GM18499 (cell line): ENCODE results near the gene MAN2B1.
"Not testable (repeated sequence)": the region's sequence is repeated elsewhere in the genome, so short reads cannot be mapped to it uniquely, and the experiment has no call there.

Experiments used
- ATAC-seq: cut with Tn5 transposase; IDR thresholded peaks from one replicate; pipeline ENCODE4 v1.9.1; 2021; ENCODE audit warnings: moderate number of reproducible peaks; ENCODE audit not compliant: insufficient read depth, unreplicated experiment

Gene MAN2B1

GRCh38 chr19:12689581-12690216 lies 23.2 kb upstream of the MAN2B1 start:
- no peak for ATAC-seq

GRCh38 chr19:12689012-12689411 lies 22.5 kb upstream of the MAN2B1 start:
- ATAC-seq = no peak

DNA sequence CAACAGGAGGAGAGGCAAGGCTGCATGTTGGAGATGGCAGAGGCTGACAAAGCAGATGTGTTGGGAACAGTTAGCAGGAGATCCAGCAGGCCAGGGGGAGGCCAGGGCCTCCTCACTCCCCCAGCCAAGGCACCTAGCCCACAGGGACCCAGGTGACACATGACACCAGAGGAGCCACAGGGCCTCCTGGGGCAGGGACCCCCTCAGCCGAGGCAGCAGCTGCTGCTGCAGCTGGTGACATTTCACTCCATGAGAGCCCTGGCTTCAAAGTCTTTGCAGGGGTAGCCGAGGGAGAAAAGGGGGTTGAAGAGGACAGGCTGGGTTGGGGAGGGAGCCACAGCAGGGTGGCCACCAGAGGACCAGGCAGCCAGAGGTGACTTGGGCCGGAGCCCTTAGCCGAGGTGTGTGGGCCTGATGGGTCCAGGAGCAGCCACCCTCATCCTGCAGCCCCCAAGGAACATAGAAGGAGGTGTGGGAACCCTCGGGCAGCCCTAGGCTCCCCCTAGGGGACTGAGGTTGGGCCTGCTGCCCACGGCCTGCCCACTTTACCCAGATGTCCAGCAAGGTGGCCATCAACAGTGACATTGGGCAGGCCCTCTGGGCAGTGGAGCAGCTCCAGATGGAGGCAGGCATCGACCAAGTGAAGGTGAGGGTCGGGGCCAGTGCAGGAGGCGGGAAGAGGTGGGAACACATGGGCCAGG lies 21.1 kb upstream of the MAN2B1 start, which contains the start of gene GNG14:
Gene GNG14, plus strand, starts transcription at position 503 of the 701 bp plus-strand sequence. Its CDS starts 51 bp downstream, at position 554.
- ATAC-seq = no peak

DNA sequence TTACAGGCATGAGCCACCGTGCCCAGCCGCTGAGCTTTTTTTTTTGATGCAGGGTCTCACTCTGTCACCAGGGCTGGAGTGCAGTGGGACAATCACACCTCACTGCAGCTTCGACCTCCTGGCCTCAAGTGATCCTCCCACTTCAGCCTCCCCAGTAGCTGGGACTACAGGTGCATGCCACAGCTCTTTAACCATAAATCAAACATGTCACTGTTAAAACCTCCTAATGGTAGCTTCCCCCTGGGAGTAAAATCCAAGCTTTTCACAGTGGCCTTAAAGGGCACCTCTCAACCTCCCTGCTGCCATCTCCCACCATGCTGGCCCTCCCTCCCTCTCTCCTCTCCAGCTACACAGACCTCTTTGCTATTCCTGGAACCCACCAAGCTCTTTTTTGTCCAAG lies 19.3 kb upstream of the MAN2B1 start:
- ATAC-seq = no peak

DNA sequence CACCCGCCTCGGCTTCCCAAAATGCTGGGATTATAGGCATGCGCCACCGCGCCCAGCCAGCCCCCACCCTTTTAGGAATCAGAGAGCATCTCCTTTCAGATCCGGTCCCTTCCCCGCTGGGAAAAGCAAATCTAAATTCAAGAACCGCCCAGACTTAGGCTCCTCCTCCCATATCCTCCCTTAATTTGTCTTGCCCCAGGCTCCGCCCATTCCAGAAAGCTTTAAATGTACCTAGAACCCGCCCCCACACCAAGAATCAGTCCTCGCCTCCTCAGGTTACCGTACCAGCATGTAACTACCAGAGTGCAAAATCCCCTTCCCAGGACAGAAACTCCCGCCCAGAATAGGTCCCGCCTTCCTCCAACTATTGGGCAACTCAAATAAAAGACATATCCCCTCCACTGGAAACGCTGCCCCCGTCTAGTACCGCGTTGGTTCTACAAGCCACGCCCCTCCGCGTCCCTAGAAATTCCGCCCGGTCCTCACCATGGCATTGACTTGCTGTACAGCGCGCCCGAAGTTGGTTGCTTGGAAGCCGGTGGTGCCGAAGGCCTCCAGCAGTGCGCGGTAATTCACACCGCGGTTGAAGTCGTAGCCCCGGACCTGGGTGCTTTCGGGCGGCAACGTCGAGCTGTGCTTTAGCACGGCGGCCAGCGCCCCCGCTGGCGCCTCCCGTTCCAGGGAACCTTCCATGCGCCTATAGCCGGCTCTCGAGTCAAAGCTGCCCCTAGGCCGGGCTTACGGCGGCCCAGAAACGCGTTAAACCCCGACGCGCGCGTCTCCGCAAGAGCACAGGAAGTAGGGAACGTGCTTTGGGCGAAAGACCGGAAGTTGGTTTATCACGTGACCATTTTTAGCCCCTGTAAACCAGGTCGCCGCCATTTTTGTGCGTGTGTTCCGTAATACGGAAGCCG lies 14.8 kb upstream of the MAN2B1 start, which contains the start of gene DHPS:
Gene DHPS, minus strand, starts transcription at position 807 of the 914 bp plus-strand sequence. Its CDS starts 114 bp downstream, at position 693.
- peak; percentile 46 for ATAC-seq

GRCh38 chr19:12680034-12680433 lies 13.5 kb upstream of the MAN2B1 start:
- no peak for ATAC-seq

GRCh38 chr19:12678039-12678438 lies 11.5 kb upstream of the MAN2B1 start:
- not testable (repeated sequence) for ATAC-seq

- no peak for ATAC-seq
These were observed 10.4 kb upstream of the MAN2B1 start for GRCh38 chr19:12676928-12677327.

DNA sequence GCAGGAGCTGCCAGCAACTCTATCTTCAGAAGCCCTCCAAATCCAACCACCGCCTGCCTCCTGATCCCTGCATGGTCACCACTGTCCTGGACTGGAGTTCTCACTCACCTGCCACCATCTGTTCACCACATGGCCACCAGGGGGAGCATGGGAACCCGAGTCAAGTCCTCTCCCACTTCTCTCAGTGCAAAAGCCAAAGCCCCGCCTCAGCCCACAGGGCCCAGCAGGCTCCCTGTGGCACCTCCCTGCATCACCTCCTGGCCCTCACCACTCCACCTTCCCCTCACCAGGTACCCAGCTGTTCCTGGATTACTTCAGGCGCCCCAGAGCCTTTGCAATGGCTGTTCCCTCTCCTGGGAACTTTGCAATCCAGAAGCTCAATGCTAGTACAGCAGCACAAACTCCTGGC lies 9.8 kb upstream of the MAN2B1 start:
- no peak for ATAC-seq

DNA sequence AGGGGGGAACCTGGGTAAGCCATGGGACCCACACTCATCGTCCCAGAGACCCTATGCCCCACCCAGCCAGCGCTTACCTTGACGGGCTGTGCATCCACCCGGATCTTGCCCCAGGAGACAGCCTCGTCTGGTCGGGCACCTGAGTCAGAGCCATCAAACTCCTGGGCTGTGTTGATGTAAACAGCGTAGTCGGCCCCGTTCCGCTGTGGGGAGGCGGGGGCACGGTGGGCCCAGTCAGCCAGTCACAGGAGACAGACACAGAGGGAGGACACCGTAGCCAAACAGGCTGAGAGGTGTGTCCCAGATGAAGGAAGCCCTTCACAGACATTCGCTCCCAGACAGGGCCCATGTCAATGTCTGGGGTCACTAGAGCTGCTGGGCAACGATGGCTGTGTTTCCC lies 9.4 kb upstream of the MAN2B1 start:
- no peak for ATAC-seq

DNA sequence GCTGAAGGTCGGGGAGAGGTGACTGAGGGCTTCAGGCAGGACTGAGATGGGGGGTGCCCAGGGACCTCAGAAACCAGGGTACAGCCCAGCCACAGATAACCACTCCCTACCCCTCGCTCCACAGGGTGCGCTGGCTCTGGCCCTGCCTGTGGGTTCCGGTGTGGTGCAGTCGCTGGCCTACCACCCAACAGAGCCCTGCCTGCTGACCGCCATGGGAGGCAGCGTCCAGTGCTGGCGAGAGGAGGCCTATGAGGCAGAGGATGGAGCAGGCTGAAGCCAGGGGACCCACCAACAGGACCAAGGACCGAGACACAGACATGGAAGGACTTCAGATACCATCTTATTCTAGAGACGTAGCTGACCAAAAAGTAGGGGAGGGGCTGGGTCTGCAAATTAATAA lies 8.9 kb upstream of the MAN2B1 start:
- ATAC-seq = no peak

DNA sequence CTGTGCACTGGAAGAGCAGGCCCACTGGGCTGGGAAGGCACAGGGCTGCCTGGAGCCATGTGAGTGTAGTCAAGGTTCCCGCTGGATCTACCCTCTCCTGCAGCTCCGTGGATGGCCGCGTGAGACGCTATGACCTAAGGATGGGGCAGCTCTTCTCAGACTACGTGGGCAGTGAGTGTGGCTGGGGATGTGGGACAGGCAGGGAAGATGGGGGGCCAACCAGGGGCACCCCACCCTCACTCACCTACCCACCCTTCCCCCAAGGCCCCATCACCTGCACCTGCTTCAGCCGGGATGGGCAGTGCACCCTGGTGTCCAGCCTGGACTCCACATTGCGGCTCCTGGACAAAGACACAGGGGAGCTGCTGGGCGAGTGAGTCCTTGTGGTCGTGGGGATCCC lies 6.2 kb upstream of the MAN2B1 start:
- ATAC-seq = no peak

GRCh38 chr19:12670159-12670928 lies 3.8 kb upstream of the MAN2B1 start:
- ATAC-seq = no peak

GRCh38 chr19:12669270-12670158 lies 3.0 kb upstream of the MAN2B1 start:
- no peak for ATAC-seq

GRCh38 chr19:12668932-12669269 lies 2.4 kb upstream of the MAN2B1 start:
- ATAC-seq = no peak

DNA sequence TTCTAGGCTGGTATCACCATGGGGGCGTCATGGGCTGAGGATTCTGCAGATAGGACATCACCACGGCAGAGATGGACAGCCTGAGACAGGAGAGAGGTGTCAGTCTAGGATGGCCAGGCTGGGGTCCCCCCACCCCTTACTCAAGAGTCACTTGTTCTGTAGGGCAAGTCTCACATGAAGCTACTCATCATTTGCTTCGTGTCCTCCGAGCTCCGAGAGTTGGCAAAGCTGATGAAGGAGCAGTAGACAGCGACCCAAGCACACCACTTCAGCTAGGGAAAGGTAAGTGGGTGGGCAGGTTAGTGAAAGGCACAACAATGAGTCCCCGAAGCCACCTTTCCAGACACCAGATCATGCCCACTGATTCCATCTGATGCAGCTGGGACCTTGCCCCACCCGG lies 1.8 kb upstream of the MAN2B1 start:
- no peak for ATAC-seq

DNA sequence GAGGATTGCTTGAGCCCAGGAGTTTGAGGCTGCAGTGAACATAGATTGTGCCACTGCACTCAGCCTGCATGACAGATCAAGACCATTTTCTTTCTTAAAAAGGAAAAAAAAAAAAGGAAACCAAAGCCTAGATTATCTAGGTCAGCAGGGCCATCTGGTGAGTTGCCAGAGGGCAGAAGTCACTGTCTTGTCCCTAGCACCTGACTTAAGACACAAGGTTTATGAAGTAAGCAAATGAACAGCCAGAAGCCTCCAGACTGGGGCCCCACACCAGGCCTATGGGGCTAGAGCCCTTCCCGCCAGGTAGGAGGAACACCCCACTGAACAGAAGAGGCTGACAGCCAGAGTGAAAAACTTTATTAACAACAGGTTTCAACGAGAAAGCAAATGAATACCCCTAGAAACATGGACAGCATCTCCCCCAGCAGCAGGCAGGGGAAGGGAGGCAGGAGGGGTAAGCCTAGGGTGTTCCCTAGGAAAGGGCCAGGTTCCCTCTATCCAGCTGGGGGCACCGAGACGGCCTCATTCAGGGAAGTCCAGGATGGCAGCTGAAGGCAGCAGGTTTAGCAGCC lies 1.3 kb upstream of the MAN2B1 start:
- ATAC-seq = no peak

GRCh38 chr19:12665671-12666264 lies 774 bp downstream of the MAN2B1 start:
- no peak for ATAC-seq

GRCh38 chr19:12665281-12665573 lies 1.3 kb downstream of the MAN2B1 start:
- no peak for ATAC-seq
